ENCODE data around the gene TTBK2.

Gene TTBK2

GRCh38 chr15:42940527-42940926 is 19.9 kb upstream of the TTBK2 start:
- Histone ChIP-seq H3K4me1 (ENCODE audit: insufficient read depth, poor library complexity, severe bottlenecking) (no peaks in the 10 kb centered on the region), H3K4me3 (ENCODE audit: severe bottlenecking) (no peak overlapping the region), H3K27me3 (ENCODE audit: insufficient read depth, poor library complexity, severe bottlenecking) (no peaks in the 10 kb centered on the region), H3K36me3 (ENCODE audit: low read depth) (peaks cover 27% of the 10 kb centered on the region), H3K9me3 (ENCODE audit: severe bottlenecking) (no peaks in the 10 kb centered on the region), H3K27ac (ENCODE audit: poor library complexity, severe bottlenecking) (no peak overlapping the region)
- TF ChIP-seq, protein P1, sequence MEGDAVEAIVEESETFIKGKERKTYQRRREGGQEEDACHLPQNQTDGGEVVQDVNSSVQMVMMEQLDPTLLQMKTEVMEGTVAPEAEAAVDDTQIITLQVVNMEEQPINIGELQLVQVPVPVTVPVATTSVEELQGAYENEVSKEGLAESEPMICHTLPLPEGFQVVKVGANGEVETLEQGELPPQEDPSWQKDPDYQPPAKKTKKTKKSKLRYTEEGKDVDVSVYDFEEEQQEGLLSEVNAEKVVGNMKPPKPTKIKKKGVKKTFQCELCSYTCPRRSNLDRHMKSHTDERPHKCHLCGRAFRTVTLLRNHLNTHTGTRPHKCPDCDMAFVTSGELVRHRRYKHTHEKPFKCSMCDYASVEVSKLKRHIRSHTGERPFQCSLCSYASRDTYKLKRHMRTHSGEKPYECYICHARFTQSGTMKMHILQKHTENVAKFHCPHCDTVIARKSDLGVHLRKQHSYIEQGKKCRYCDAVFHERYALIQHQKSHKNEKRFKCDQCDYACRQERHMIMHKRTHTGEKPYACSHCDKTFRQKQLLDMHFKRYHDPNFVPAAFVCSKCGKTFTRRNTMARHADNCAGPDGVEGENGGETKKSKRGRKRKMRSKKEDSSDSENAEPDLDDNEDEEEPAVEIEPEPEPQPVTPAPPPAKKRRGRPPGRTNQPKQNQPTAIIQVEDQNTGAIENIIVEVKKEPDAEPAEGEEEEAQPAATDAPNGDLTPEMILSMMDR (IDR thresholded peaks at IDR 0.05; ENCODE audit: poor library complexity, severe bottlenecking) = no peak
- no peak for DNase-seq (ENCODE audit: low spot score)
- no peak for ATAC-seq (ENCODE audit: low read depth)

- Histone ChIP-seq H3K4me1 (ENCODE audit: insufficient read depth, poor library complexity, severe bottlenecking) (peaks cover 3% of the 10 kb centered on the region), H3K36me3 (ENCODE audit: low read depth) (peaks cover 20% of the 10 kb centered on the region), H3K4me3 (ENCODE audit: severe bottlenecking) (no peak overlapping the region), H3K27me3 (ENCODE audit: insufficient read depth, poor library complexity, severe bottlenecking) (no peaks in the 10 kb centered on the region), H3K9me3 (ENCODE audit: severe bottlenecking) (no peaks in the 10 kb centered on the region), H3K27ac (ENCODE audit: poor library complexity, severe bottlenecking) (no peak overlapping the region)
- TF ChIP-seq, protein P1 (IDR thresholded peaks at IDR 0.05; ENCODE audit: poor library complexity, severe bottlenecking) = no peak
- DNase-seq (ENCODE audit: low spot score) (no peak), ATAC-seq (ENCODE audit: low read depth) (peak; percentile 13; the same call in 1 of the 3 replicates)
These were observed 19.3 kb upstream of the TTBK2 start for GRCh38 chr15:42939841-42940240.

GRCh38 chr15:42937143-42937542 is 16.6 kb upstream of the TTBK2 start:
- Histone ChIP-seq H3K4me1 (ENCODE audit: insufficient read depth, poor library complexity, severe bottlenecking) (peaks cover 15% of the 10 kb centered on the region), H3K9me3 (ENCODE audit: severe bottlenecking) (no peaks in the 10 kb centered on the region), H3K36me3 (ENCODE audit: low read depth) (no peaks in the 10 kb centered on the region), H3K27me3 (ENCODE audit: insufficient read depth, poor library complexity, severe bottlenecking) (no peaks in the 10 kb centered on the region), H3K27ac (ENCODE audit: poor library complexity, severe bottlenecking) (no peak overlapping the region), H3K4me3 (ENCODE audit: severe bottlenecking) (no peak overlapping the region)
- TF ChIP-seq, protein P1 (IDR thresholded peaks at IDR 0.05; ENCODE audit: poor library complexity, severe bottlenecking) = no peak
- DNase-seq (ENCODE audit: low spot score) (no peak), ATAC-seq (ENCODE audit: low read depth) (no peak)

- no peaks in the 10 kb centered on the region for H3K9me3 ChIP-seq (ENCODE audit: severe bottlenecking)
- TF ChIP-seq, protein P1 (IDR thresholded peaks at IDR 0.05; ENCODE audit: poor library complexity, severe bottlenecking) = no peak
- H3K4me3 ChIP-seq (ENCODE audit: severe bottlenecking) = no peak overlapping the region
- no peak for DNase-seq (ENCODE audit: low spot score)
- peaks cover 15% of the 10 kb centered on the region for H3K4me1 ChIP-seq (ENCODE audit: insufficient read depth, poor library complexity, severe bottlenecking)
- ATAC-seq (ENCODE audit: low read depth) = no peak
- peak overlapping the region; percentile 68 for H3K27ac ChIP-seq (ENCODE audit: poor library complexity, severe bottlenecking)
- no peaks in the 10 kb centered on the region for H3K36me3 ChIP-seq (ENCODE audit: low read depth)
- no peaks in the 10 kb centered on the region for H3K27me3 ChIP-seq (ENCODE audit: insufficient read depth, poor library complexity, severe bottlenecking)
These were observed 13.5 kb upstream of the TTBK2 start for GRCh38 chr15:42933886-42934667.
